Measurements from ENCODE around the gene ZNF672. TPM values are rescaled to one million over a fixed set of nuclear protein-coding genes. Genes with fewer than 3 reads are reported as not detected.

Gene ZNF672
- total RNA-seq, 1 experiment from 2014 or later = 27.6 TPM

DNA sequence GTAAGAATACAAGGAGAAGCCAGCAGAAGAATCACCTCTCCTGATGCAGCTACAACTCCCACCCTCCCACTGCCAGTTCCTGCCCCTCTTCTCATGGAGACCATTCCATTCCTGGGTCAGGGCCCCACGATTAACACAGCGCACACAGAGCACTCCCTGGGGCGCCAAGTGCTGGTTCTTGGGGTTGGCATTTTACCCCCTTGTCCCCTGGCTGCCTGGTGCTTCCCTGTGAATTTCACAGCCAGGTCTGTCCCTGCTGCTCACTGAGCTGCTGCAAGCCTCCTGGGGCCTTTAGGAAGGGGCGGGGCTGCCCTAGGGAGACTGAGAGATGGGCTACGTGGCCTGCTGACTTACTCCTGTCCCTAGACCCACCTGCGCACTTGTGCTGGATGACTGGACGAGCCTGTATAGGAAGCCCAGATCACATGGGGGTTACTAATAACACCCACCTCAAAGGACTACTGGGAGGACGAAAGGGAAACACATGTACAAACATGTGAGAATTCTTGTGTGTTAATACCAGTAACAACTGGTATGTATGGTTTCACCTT is 4.8 kb downstream of the ZNF672 start:
- Histone ChIP-seq H3K79me2 (ENCODE audit: insufficient read depth, low read length) (peaks cover 37% of the 10 kb centered on the region), H3K27ac (ENCODE audit: low read depth, low read length) (no peak overlapping the region), H4K20me1 (ENCODE audit: insufficient read depth) (no peaks in the 10 kb centered on the region), H3K9me2 (ENCODE audit: insufficient read depth) (no peaks in the 10 kb centered on the region), H3K9me3 (ENCODE audit: control insufficient read depth in 1 of 2, insufficient read depth in 1 of 2, low read depth in 1 of 2, low read length in 2 of 2) (no peaks in the 10 kb centered on the region), H2AFZ (ENCODE audit: low read depth, low read length, poor library complexity, severe bottlenecking) (no peak overlapping the region), H3K9ac (ENCODE audit: low read length) (no peak overlapping the region), H3K4me1 (ENCODE audit: control insufficient read depth in 1 of 2, insufficient read depth in 2 of 2, low read length in 2 of 2) (peaks cover 0 to 9% of the 10 kb centered on the region in 2 experiments; a peak in 3 of 4 replicates), H3K27me3 (ENCODE audit: insufficient read depth, low read length) (no peaks in the 10 kb centered on the region), H3K36me3 (ENCODE audit: control insufficient read depth in 1 of 2, insufficient read depth in 2 of 2, low read length in 2 of 2) (peaks cover 4 to 6% of the 10 kb centered on the region in 2 experiments; a peak in 1 of 4 replicates), H3K4me2 (ENCODE audit: low read length) (no peak overlapping the region), H3K4me3 (replicated peaks in 1 of 2; ENCODE audit: low read depth in 1 of 2, low read length in 2 of 2) (no peak overlapping the region)
- RAD21 ChIA-PET (ENCODE audit: low non-redundant PET in 1 of 2, low total read pairs in 2 of 2, uncharacterized antibody in 2 of 2, unreplicated experiment in 2 of 2) = no interaction called here
- POLR2A ChIA-PET = no interaction called here
- DNase-seq (ENCODE audit: low read depth, low spot score) = no peak
- TF ChIP-seq SP1 (IDR thresholded peaks at IDR 0.05; ENCODE audit: low read depth) = no peak
- no peak for TF ChIP-seq JUND (IDR thresholded peaks at IDR 0.05)
- TF ChIP-seq, protein P1, sequence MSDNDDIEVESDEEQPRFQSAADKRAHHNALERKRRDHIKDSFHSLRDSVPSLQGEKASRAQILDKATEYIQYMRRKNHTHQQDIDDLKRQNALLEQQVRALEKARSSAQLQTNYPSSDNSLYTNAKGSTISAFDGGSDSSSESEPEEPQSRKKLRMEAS (IDR thresholded peaks at IDR 0.05) = no peak
- no peak for TF ChIP-seq YY1 (IDR thresholded peaks at IDR 0.05; ENCODE audit: extremely low read depth, insufficient replicate concordance, low read depth, low read length)
- TF ChIP-seq SIN3A (IDR thresholded peaks at IDR 0.05; ENCODE audit: low read depth) = no peak
- TF ChIP-seq SRF (IDR thresholded peaks at IDR 0.05; ENCODE audit: low read depth) = no peak
- TF ChIP-seq CEBPB (IDR thresholded peaks at IDR 0.05; ENCODE audit: low read depth) = no peak
- CTCF ChIA-PET = no interaction called here
- no TSS peak for BruUV-seq (replicated peaks)
- intact Hi-C loops (cut with micrococcal nuclease) = no loop called here
- ATAC-seq = no peak

DNA sequence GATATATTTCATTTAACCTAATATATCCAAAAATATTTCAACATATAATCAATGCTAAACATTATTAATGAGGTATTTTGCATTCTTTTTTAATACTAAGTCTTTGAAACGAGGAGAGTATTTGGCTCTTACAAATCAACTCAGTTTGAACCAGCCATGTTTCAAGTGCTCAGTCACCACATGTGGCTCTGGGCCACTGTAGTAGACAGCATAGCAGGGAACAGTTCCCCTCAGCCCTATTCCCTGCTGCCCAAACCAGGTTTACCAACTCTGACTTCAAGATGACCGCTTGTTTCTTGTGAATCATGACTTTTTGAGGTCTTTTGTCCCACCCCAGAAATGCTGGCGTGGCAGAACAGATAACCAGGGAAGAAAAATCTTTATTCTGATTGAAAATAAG is 5.7 kb downstream of the ZNF672 start:
- ChIA-PET POLR2A (no interaction called here), RAD21 (ENCODE audit: low non-redundant PET in 1 of 2, low total read pairs in 2 of 2, uncharacterized antibody in 2 of 2, unreplicated experiment in 2 of 2) (no interaction called here)

More for the DNA sequence above, 5.7 kb downstream of the ZNF672 start:
- H3K4me1 ChIP-seq (ENCODE audit: control insufficient read depth in 1 of 2, insufficient read depth in 2 of 2, low read length in 2 of 2) = peaks cover 0 to 9% of the 10 kb centered on the region in 2 experiments; a peak in 3 of 4 replicates
- H3K9me2 ChIP-seq (ENCODE audit: insufficient read depth) = no peaks in the 10 kb centered on the region
- CTCF ChIA-PET = interaction anchor here (0.9 kb wide), 1 partner anchor 15 kb away, joined by 3 read pairs; the partner anchor contains the start of gene ZNF692
- no peak overlapping the region for H3K9ac ChIP-seq (ENCODE audit: low read length)
- no peak overlapping the region for H3K4me2 ChIP-seq (ENCODE audit: low read length)
- ATAC-seq (no peak), DNase-seq (ENCODE audit: low read depth, low spot score) (no peak)
- H3K9me3 ChIP-seq (ENCODE audit: control insufficient read depth in 1 of 2, insufficient read depth in 1 of 2, low read depth in 1 of 2, low read length in 2 of 2) = no peaks in the 10 kb centered on the region
- no peaks in the 10 kb centered on the region for H4K20me1 ChIP-seq (ENCODE audit: insufficient read depth)
- no peak overlapping the region for H2AFZ ChIP-seq (ENCODE audit: low read depth, low read length, poor library complexity, severe bottlenecking)
- TF ChIP-seq SIN3A (IDR thresholded peaks at IDR 0.05; ENCODE audit: low read depth) (no peak), TCF7L2 (IDR thresholded peaks at IDR 0.05; ENCODE audit: borderline replicate concordance, extremely low read depth, insufficient read depth, insufficient read length) (no peak), CEBPB (IDR thresholded peaks at IDR 0.05; ENCODE audit: low read depth) (no peak), CBX3 (IDR thresholded peaks at IDR 0.05; ENCODE audit: low read depth) (no peak), SRF (IDR thresholded peaks at IDR 0.05; ENCODE audit: low read depth) (no peak), ZFX (IDR thresholded peaks at IDR 0.05) (no peak), POLR2A (IDR thresholded peaks at IDR 0.05; ENCODE audit: borderline replicate concordance, extremely low read depth, insufficient read depth, insufficient read length) (no peak), FOSL1 (IDR thresholded peaks at IDR 0.05; ENCODE audit: low read depth) (no peak)
- TF ChIP-seq, protein P2, sequence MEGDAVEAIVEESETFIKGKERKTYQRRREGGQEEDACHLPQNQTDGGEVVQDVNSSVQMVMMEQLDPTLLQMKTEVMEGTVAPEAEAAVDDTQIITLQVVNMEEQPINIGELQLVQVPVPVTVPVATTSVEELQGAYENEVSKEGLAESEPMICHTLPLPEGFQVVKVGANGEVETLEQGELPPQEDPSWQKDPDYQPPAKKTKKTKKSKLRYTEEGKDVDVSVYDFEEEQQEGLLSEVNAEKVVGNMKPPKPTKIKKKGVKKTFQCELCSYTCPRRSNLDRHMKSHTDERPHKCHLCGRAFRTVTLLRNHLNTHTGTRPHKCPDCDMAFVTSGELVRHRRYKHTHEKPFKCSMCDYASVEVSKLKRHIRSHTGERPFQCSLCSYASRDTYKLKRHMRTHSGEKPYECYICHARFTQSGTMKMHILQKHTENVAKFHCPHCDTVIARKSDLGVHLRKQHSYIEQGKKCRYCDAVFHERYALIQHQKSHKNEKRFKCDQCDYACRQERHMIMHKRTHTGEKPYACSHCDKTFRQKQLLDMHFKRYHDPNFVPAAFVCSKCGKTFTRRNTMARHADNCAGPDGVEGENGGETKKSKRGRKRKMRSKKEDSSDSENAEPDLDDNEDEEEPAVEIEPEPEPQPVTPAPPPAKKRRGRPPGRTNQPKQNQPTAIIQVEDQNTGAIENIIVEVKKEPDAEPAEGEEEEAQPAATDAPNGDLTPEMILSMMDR (IDR thresholded peaks at IDR 0.05 in 2 of 3, conservative IDR thresholded peaks at IDR 0.05 in 1 of 3; ENCODE audit: borderline replicate concordance in 1 of 3, insufficient read depth in 1 of 3, low read depth in 2 of 3, low read length in 2 of 3) = no peak
- TF ChIP-seq, protein P3, sequence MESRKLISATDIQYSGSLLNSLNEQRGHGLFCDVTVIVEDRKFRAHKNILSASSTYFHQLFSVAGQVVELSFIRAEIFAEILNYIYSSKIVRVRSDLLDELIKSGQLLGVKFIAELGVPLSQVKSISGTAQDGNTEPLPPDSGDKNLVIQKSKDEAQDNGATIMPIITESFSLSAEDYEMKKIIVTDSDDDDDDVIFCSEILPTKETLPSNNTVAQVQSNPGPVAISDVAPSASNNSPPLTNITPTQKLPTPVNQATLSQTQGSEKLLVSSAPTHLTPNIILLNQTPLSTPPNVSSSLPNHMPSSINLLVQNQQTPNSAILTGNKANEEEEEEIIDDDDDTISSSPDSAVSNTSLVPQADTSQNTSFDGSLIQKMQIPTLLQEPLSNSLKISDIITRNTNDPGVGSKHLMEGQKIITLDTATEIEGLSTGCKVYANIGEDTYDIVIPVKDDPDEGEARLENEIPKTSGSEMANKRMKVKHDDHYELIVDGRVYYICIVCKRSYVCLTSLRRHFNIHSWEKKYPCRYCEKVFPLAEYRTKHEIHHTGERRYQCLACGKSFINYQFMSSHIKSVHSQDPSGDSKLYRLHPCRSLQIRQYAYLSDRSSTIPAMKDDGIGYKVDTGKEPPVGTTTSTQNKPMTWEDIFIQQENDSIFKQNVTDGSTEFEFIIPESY (IDR thresholded peaks at IDR 0.05; ENCODE audit: extremely low read depth, insufficient replicate concordance, low read length) = no peak
- no TSS peak for BruUV-seq (replicated peaks)
- peaks cover 4 to 6% of the 10 kb centered on the region in 2 experiments; a peak in 1 of 4 replicates for H3K36me3 ChIP-seq (ENCODE audit: control insufficient read depth in 1 of 2, insufficient read depth in 2 of 2, low read length in 2 of 2)
- intact Hi-C loops (cut with micrococcal nuclease) = no loop called here
- H3K4me3 ChIP-seq (replicated peaks in 1 of 2; ENCODE audit: low read depth in 1 of 2, low read length in 2 of 2) = no peak overlapping the region
- no peaks in the 10 kb centered on the region for H3K27me3 ChIP-seq (ENCODE audit: insufficient read depth, low read length)
- no peak overlapping the region for H3K27ac ChIP-seq (ENCODE audit: low read depth, low read length)
- peaks cover 37% of the 10 kb centered on the region for H3K79me2 ChIP-seq (ENCODE audit: insufficient read depth, low read length)
